HG02970 (cell line): ENCODE results near the gene CRYBG1.

Source experiments
- ATAC-seq: cut with Tn5 transposase; IDR thresholded peaks from one replicate; pipeline ENCODE4 v1.9.1; 2021; ENCODE audit warnings: mild to moderate bottlenecking, moderate library complexity, moderate number of reproducible peaks; ENCODE audit not compliant: unreplicated experiment, low FRiP score

The CRYBG1 gene

GRCh38 chr6:106458021-106458986, 97.8 kb downstream of the CRYBG1 start:
- ATAC-seq: no peak

GRCh38 chr6:106460481-106460880, 100.0 kb downstream of the CRYBG1 start:
- ATAC-seq: no peak

GRCh38 chr6:106461084-106461483, 100.6 kb downstream of the CRYBG1 start:
- ATAC-seq: no peak

GRCh38 chr6:106462923-106463557, 102.5 kb downstream of the CRYBG1 start:
- ATAC-seq: no peak

- ATAC-seq: no peak
Observed at GRCh38 chr6:106466211-106466610, 105.7 kb downstream of the CRYBG1 start.

GRCh38 chr6:106468935-106469334, 108.4 kb downstream of the CRYBG1 start:
- ATAC-seq: no peak

GRCh38 chr6:106469882-106470281, 109.4 kb downstream of the CRYBG1 start:
- no peak for ATAC-seq

- ATAC-seq: no peak
Observed at GRCh38 chr6:106470316-106470715, 109.8 kb downstream of the CRYBG1 start.

- ATAC-seq: no peak
Observed at GRCh38 chr6:106470811-106471210, 110.3 kb downstream of the CRYBG1 start.

- no peak for ATAC-seq
Observed at GRCh38 chr6:106473812-106474211, 113.3 kb downstream of the CRYBG1 start.

- no peak for ATAC-seq
Observed at GRCh38 chr6:106474466-106474865, 113.9 kb downstream of the CRYBG1 start.

GRCh38 chr6:106475284-106475683, 114.8 kb downstream of the CRYBG1 start:
- ATAC-seq: no peak

GRCh38 chr6:106476331-106477105, 116.0 kb downstream of the CRYBG1 start:
- ATAC-seq: no peak

- no peak for ATAC-seq
Observed at GRCh38 chr6:106477146-106477545, 116.6 kb downstream of the CRYBG1 start.

- no peak for ATAC-seq
Observed at GRCh38 chr6:106477790-106478189, 117.3 kb downstream of the CRYBG1 start.

GRCh38 chr6:106486236-106486635, 125.7 kb downstream of the CRYBG1 start:
- no peak for ATAC-seq

- no peak for ATAC-seq
Observed at GRCh38 chr6:106488494-106489370, 128.2 kb downstream of the CRYBG1 start.

GRCh38 chr6:106490030-106490429, 129.5 kb downstream of the CRYBG1 start:
- ATAC-seq: no peak

- no peak for ATAC-seq
Observed at GRCh38 chr6:106490436-106490835, 129.9 kb downstream of the CRYBG1 start.

GRCh38 chr6:106490974-106491373, 130.5 kb downstream of the CRYBG1 start:
- no peak for ATAC-seq
